ENCODE results near the gene HFM1.

The HFM1 gene

GRCh38 chr1:91335603-91336002, 69.0 kb downstream of the HFM1 start:
- ChIA-PET CTCF (no interaction called here), POLR2A (no interaction called here)
- no peak for TF ChIP-seq CTCF (IDR thresholded peaks at IDR 0.05; ENCODE audit: control extremely low read depth, extremely low read depth, low read depth, missing control alignments)
- no peak for DNase-seq (ENCODE audit: extremely low spot score)

- no peak for TF ChIP-seq CTCF (IDR thresholded peaks at IDR 0.05; ENCODE audit: control extremely low read depth, extremely low read depth, low read depth, missing control alignments)
- DNase-seq (ENCODE audit: extremely low spot score): no peak
- CTCF ChIA-PET: no interaction called here
Observed at GRCh38 chr1:91334856-91335255, 69.8 kb downstream of the HFM1 start.

GRCh38 chr1:91325456-91325855, 79.2 kb downstream of the HFM1 start:
- CTCF ChIA-PET: interaction anchor here (1.8 kb wide), 1 partner anchor 11 kb away, joined by 5 read pairs; no protein-coding TSS in a partner anchor
- POLR2A ChIA-PET: no interaction called here
- no peak for TF ChIP-seq CTCF (IDR thresholded peaks at IDR 0.05; ENCODE audit: control extremely low read depth, extremely low read depth, low read depth, missing control alignments)
- DNase-seq (ENCODE audit: extremely low spot score): no peak

More at GRCh38 chr1:91334856-91335255, 69.8 kb downstream of the HFM1 start:
- POLR2A ChIA-PET: no interaction called here

- ChIA-PET POLR2A (no interaction called here), CTCF (interaction anchor here (1.4 kb wide), 1 partner anchor 11 kb away, joined by 5 read pairs; no protein-coding TSS in a partner anchor)
- no peak for DNase-seq (ENCODE audit: extremely low spot score)
- TF ChIP-seq CTCF (IDR thresholded peaks at IDR 0.05; ENCODE audit: control extremely low read depth, extremely low read depth, low read depth, missing control alignments): no peak
Observed at GRCh38 chr1:91314643-91315042, 90.0 kb downstream of the HFM1 start.

GRCh38 chr1:91311672-91312071, 93.0 kb downstream of the HFM1 start:
- DNase-seq (ENCODE audit: extremely low spot score): no peak
- CTCF ChIA-PET: interaction anchor here (1.2 kb wide), 1 partner anchor 9 kb away, joined by 3 read pairs; no protein-coding TSS in a partner anchor
- TF ChIP-seq CTCF (IDR thresholded peaks at IDR 0.05; ENCODE audit: control extremely low read depth, extremely low read depth, low read depth, missing control alignments): no peak
- POLR2A ChIA-PET: no interaction called here

- POLR2A ChIA-PET: no interaction called here
- DNase-seq (ENCODE audit: extremely low spot score): no peak
Observed at GRCh38 chr1:91308544-91308943, 96.1 kb downstream of the HFM1 start.

More at GRCh38 chr1:91308544-91308943, 96.1 kb downstream of the HFM1 start:
- CTCF ChIA-PET: interaction anchor here (0.9 to 1.7 kb wide), 2 partner anchors 25 to 30 kb away, joined by 3 to 7 read pairs; no protein-coding TSS in a partner anchor
- no peak for TF ChIP-seq CTCF (IDR thresholded peaks at IDR 0.05; ENCODE audit: control extremely low read depth, extremely low read depth, low read depth, missing control alignments)

All from GM10248 (cell line).